ENCODE results near the gene NIT2.

DNA sequence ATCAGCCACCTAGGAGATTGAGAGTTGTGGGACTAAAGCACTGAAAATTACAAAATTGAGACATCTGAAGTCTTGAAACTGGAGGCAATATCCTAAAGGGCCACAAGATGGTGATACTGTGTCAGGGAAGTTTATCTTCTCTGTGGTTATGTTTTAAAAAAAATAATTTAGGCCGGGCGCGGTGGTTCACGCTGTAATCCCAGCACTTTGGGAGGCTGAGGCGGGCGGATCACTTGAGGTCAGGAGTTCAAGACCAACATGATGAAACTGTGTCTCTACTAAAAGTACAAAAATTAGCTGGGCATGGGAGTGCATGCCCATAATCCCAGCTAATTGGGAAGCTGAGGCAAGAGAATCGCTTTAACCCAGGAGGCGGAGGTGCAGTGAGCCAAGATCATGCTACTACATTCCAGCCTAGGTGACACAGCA is 17.9 kb upstream of the NIT2 start:
- no peak for TF ChIP-seq SMARCB1 (IDR thresholded peaks at IDR 0.05; ENCODE audit: insufficient read length, low read depth)
- no peak for TF ChIP-seq SNIP1 (IDR thresholded peaks at IDR 0.05; ENCODE audit: low read depth)
- TF ChIP-seq, protein P1, sequence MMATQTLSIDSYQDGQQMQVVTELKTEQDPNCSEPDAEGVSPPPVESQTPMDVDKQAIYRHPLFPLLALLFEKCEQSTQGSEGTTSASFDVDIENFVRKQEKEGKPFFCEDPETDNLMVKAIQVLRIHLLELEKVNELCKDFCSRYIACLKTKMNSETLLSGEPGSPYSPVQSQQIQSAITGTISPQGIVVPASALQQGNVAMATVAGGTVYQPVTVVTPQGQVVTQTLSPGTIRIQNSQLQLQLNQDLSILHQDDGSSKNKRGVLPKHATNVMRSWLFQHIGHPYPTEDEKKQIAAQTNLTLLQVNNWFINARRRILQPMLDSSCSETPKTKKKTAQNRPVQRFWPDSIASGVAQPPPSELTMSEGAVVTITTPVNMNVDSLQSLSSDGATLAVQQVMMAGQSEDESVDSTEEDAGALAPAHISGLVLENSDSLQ (IDR thresholded peaks at IDR 0.05), result no peak
- no peak for TF ChIP-seq MAFF (IDR thresholded peaks at IDR 0.05; ENCODE audit: low read length)
- TF ChIP-seq ZFPM2 (CRISPR knock-in tag; IDR thresholded peaks at IDR 0.05), result no peak
- TF ChIP-seq, protein P2, sequence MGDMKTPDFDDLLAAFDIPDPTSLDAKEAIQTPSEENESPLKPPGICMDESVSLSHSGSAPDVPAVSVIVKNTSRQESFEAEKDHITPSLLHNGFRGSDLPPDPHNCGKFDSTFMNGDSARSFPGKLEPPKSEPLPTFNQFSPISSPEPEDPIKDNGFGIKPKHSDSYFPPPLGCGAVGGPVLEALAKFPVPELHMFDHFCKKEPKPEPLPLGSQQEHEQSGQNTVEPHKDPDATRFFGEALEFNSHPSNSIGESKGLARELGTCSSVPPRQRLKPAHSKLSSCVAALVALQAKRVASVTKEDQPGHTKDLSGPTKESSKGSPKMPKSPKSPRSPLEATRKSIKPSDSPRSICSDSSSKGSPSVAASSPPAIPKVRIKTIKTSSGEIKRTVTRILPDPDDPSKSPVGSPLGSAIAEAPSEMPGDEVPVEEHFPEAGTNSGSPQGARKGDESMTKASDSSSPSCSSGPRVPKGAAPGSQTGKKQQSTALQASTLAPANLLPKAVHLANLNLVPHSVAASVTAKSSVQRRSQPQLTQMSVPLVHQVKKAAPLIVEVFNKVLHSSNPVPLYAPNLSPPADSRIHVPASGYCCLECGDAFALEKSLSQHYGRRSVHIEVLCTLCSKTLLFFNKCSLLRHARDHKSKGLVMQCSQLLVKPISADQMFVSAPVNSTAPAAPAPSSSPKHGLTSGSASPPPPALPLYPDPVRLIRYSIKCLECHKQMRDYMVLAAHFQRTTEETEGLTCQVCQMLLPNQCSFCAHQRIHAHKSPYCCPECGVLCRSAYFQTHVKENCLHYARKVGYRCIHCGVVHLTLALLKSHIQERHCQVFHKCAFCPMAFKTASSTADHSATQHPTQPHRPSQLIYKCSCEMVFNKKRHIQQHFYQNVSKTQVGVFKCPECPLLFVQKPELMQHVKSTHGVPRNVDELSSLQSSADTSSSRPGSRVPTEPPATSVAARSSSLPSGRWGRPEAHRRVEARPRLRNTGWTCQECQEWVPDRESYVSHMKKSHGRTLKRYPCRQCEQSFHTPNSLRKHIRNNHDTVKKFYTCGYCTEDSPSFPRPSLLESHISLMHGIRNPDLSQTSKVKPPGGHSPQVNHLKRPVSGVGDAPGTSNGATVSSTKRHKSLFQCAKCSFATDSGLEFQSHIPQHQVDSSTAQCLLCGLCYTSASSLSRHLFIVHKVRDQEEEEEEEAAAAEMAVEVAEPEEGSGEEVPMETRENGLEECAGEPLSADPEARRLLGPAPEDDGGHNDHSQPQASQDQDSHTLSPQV (IDR thresholded peaks at IDR 0.05), result no peak
- no peak for TF ChIP-seq POLR2A (conservative IDR thresholded peaks at IDR 0.05)
- TF ChIP-seq ESRRA (IDR thresholded peaks at IDR 0.05; ENCODE audit: borderline replicate concordance, low read depth), result no peak
